Memory B cell (primary cell): ENCODE results near the gene SLC66A2.
"Not testable (repeated sequence)": the region's sequence is repeated elsewhere in the genome, so short reads cannot be mapped to it uniquely, and the experiment has no call there.

ENCODE experiments used
- ATAC-seq: fragments of 150-1000 bp; cut with Tn5 transposase; 2 replicates; pipeline ENCODE4 v1.10.0; 2021; ENCODE audit warnings: low read depth, mild to moderate bottlenecking, moderate library complexity
- DNase-seq, 2 donors: peaks; one replicate each; pipeline ENCODE4 v3.0.0; 2022; ENCODE audit warnings: low spot score in 2 of 2
- H3K27ac Mint-ChIP-seq: one replicate; pipeline ENCODE4 v1.8.0; 2022; ENCODE audit warnings: mild to moderate bottlenecking, moderate library complexity, mixed read lengths
- H3K27me3 Mint-ChIP-seq: one replicate; pipeline ENCODE4 v1.8.0; 2022; ENCODE audit warnings: mixed read lengths
- H3K36me3 Mint-ChIP-seq: one replicate; pipeline ENCODE4 v1.8.0; 2022; ENCODE audit warnings: mild to moderate bottlenecking, mixed read lengths
- H3K4me1 Mint-ChIP-seq: one replicate; pipeline ENCODE4 v1.8.0; 2022; ENCODE audit warnings: mixed read lengths
- H3K4me3 Mint-ChIP-seq: one replicate; pipeline ENCODE4 v1.8.0; 2022; ENCODE audit warnings: mild to moderate bottlenecking, moderate library complexity, mixed read lengths
- H3K9me3 Mint-ChIP-seq: one replicate; pipeline ENCODE4 v1.8.0; 2022; ENCODE audit warnings: mixed read lengths

Gene SLC66A2

GRCh38 chr18:79868811-79869541 is 82.5 kb downstream of the SLC66A2 start:
- no peak for ATAC-seq
- Mint-ChIP-seq H3K27me3 (peaks cover 2% of the 10 kb centered on the region), H3K36me3 (no peaks in the 10 kb centered on the region), H3K4me3 (no peak overlapping the region), H3K27ac (no peak overlapping the region), H3K9me3 (no peaks in the 10 kb centered on the region), H3K4me1 (no peaks in the 10 kb centered on the region)
- no peak for DNase-seq

GRCh38 chr18:79868168-79868784 is 83.2 kb downstream of the SLC66A2 start:
- Mint-ChIP-seq H3K27ac (no peak overlapping the region), H3K9me3 (no peaks in the 10 kb centered on the region), H3K4me1 (no peaks in the 10 kb centered on the region), H3K4me3 (no peak overlapping the region), H3K36me3 (no peaks in the 10 kb centered on the region), H3K27me3 (peaks cover 2% of the 10 kb centered on the region)
- no peak for ATAC-seq
- DNase-seq = no peak

GRCh38 chr18:79867666-79868065 is 83.8 kb downstream of the SLC66A2 start:
- H3K9me3 Mint-ChIP-seq = no peaks in the 10 kb centered on the region
- DNase-seq (no peak), ATAC-seq (no peak)
- H3K27ac Mint-ChIP-seq = no peak overlapping the region
- H3K27me3 Mint-ChIP-seq = peaks cover 2% of the 10 kb centered on the region
- no peak overlapping the region for H3K4me3 Mint-ChIP-seq
- H3K4me1 Mint-ChIP-seq = no peaks in the 10 kb centered on the region
- no peaks in the 10 kb centered on the region for H3K36me3 Mint-ChIP-seq

- Mint-ChIP-seq H3K36me3 (no peaks in the 10 kb centered on the region), H3K27ac (no peak overlapping the region), H3K27me3 (peaks cover 2% of the 10 kb centered on the region), H3K9me3 (no peaks in the 10 kb centered on the region), H3K4me3 (no peak overlapping the region), H3K4me1 (no peaks in the 10 kb centered on the region)
- DNase-seq (no peak), ATAC-seq (no peak)
Measured at GRCh38 chr18:79866889-79867574, 84.4 kb downstream of the SLC66A2 start.

- DNase-seq, H3K9me3 Mint-ChIP-seq, ATAC-seq: not testable (repeated sequence)
Measured at GRCh38 chr18:79865951-79866350, 85.5 kb downstream of the SLC66A2 start.

GRCh38 chr18:79864955-79865354 is 86.5 kb downstream of the SLC66A2 start:
- H3K36me3 Mint-ChIP-seq, DNase-seq, ATAC-seq, H3K4me1 Mint-ChIP-seq, H3K27ac Mint-ChIP-seq, H3K27me3 Mint-ChIP-seq, H3K9me3 Mint-ChIP-seq, H3K4me3 Mint-ChIP-seq: not testable (repeated sequence)

More at GRCh38 chr18:79865951-79866350, 85.5 kb downstream of the SLC66A2 start:
- H3K4me1 Mint-ChIP-seq, H3K27ac Mint-ChIP-seq, H3K4me3 Mint-ChIP-seq, H3K27me3 Mint-ChIP-seq, H3K36me3 Mint-ChIP-seq: not testable (repeated sequence)

GRCh38 chr18:79864006-79864725 is 87.3 kb downstream of the SLC66A2 start:
- ATAC-seq = no peak

GRCh38 chr18:79863161-79864005 is 88.1 kb downstream of the SLC66A2 start:
- H3K36me3 Mint-ChIP-seq = peaks cover 3% of the 10 kb centered on the region
- no peaks in the 10 kb centered on the region for H3K4me1 Mint-ChIP-seq
- ATAC-seq (no peak), DNase-seq (no peak)
- peaks cover 3% of the 10 kb centered on the region for H3K27me3 Mint-ChIP-seq
- no peak overlapping the region for H3K27ac Mint-ChIP-seq
- peaks cover 7% of the 10 kb centered on the region for H3K9me3 Mint-ChIP-seq
- no peak overlapping the region for H3K4me3 Mint-ChIP-seq

More at GRCh38 chr18:79864006-79864725, 87.3 kb downstream of the SLC66A2 start:
- H3K4me3 Mint-ChIP-seq = no peak overlapping the region
- peaks cover 3% of the 10 kb centered on the region for H3K27me3 Mint-ChIP-seq
- H3K36me3 Mint-ChIP-seq = peaks cover 3% of the 10 kb centered on the region
- peaks cover 7% of the 10 kb centered on the region for H3K9me3 Mint-ChIP-seq
- DNase-seq = no peak
- no peaks in the 10 kb centered on the region for H3K4me1 Mint-ChIP-seq
- H3K27ac Mint-ChIP-seq = no peak overlapping the region

- peaks cover 3% of the 10 kb centered on the region for H3K27me3 Mint-ChIP-seq
- no peaks in the 10 kb centered on the region for H3K4me1 Mint-ChIP-seq
- H3K36me3 Mint-ChIP-seq = peaks cover 3% of the 10 kb centered on the region
- H3K4me3 Mint-ChIP-seq = no peak overlapping the region
- H3K9me3 Mint-ChIP-seq = peaks cover 7% of the 10 kb centered on the region
- no peak for DNase-seq
- no peak for ATAC-seq
- H3K27ac Mint-ChIP-seq = no peak overlapping the region
Measured at GRCh38 chr18:79862562-79862961, 88.9 kb downstream of the SLC66A2 start.

GRCh38 chr18:79861687-79862086 is 89.8 kb downstream of the SLC66A2 start:
- no peak for ATAC-seq

GRCh38 chr18:79859314-79859713 is 92.1 kb downstream of the SLC66A2 start:
- Mint-ChIP-seq H3K27ac (no peak overlapping the region), H3K36me3 (peaks cover 3% of the 10 kb centered on the region), H3K4me1 (peaks cover 12% of the 10 kb centered on the region), H3K9me3 (peaks cover 7% of the 10 kb centered on the region), H3K4me3 (no peak overlapping the region), H3K27me3 (peaks cover 5% of the 10 kb centered on the region)
- ATAC-seq (no peak), DNase-seq (no peak)

More at GRCh38 chr18:79861687-79862086, 89.8 kb downstream of the SLC66A2 start:
- peaks cover 7% of the 10 kb centered on the region for H3K9me3 Mint-ChIP-seq
- no peak overlapping the region for H3K27ac Mint-ChIP-seq
- DNase-seq = no peak
- H3K27me3 Mint-ChIP-seq = peaks cover 3% of the 10 kb centered on the region
- peaks cover 3% of the 10 kb centered on the region for H3K36me3 Mint-ChIP-seq
- peaks cover 5% of the 10 kb centered on the region for H3K4me1 Mint-ChIP-seq
- no peak overlapping the region for H3K4me3 Mint-ChIP-seq

GRCh38 chr18:79857082-79857671 is 94.3 kb downstream of the SLC66A2 start:
- H3K9me3 Mint-ChIP-seq = peaks cover 7% of the 10 kb centered on the region
- peak overlapping the region; percentile 68 for H3K27ac Mint-ChIP-seq

More at GRCh38 chr18:79857082-79857671, 94.3 kb downstream of the SLC66A2 start:
- Mint-ChIP-seq H3K36me3 (peaks cover 3% of the 10 kb centered on the region), H3K4me1 (peaks cover 12% of the 10 kb centered on the region), H3K27me3 (peaks cover 5% of the 10 kb centered on the region), H3K4me3 (peak overlapping the region; percentile 61)
- DNase-seq = no peak
- no peak for ATAC-seq
